ENCODE measurements around the gene TMEM163.

Gene TMEM163

GRCh38 chr2:134416018-134416417, 302.8 kb downstream of the TMEM163 start:
- CTCF ChIA-PET = interaction anchor here (0.7 kb wide), 2 partner anchors 30 to 100 kb away, joined by 3 read pairs; no protein-coding TSS in a partner anchor
- peaks cover 0 to 6% of the 10 kb centered on the region in 2 experiments; a peak in 2 of 3 replicates for H3K36me3 ChIP-seq (ENCODE audit: control insufficient read depth in 2 of 2, insufficient read depth in 1 of 2, low read length in 2 of 2)
- H3K27ac ChIP-seq (ENCODE audit: extremely low read depth, low read depth, low read length) = no peak overlapping the region
- no peak overlapping the region for H3K4me3 ChIP-seq (ENCODE audit: low read depth, low read length)
- TF ChIP-seq FEZF1 (tag by site-specific recombination; IDR thresholded peaks at IDR 0.05) (no peak), ZNF354C (tag by site-specific recombination; IDR thresholded peaks at IDR 0.05; ENCODE audit: borderline replicate concordance, low read depth) (no peak), ZNF169 (tag by site-specific recombination; IDR thresholded peaks at IDR 0.05) (no peak)
- POLR2A ChIA-PET = no interaction called here
- peaks cover 3% of the 10 kb centered on the region; the same call in 1 of the 2 replicates for H3K4me1 ChIP-seq (ENCODE audit: control insufficient read depth, insufficient read depth, low read length)
- no peaks in the 10 kb centered on the region for H3K9me3 ChIP-seq (ENCODE audit: control insufficient read depth, insufficient read depth, low read depth, low read length)

- Histone ChIP-seq H3K36me3 (ENCODE audit: control insufficient read depth in 2 of 2, insufficient read depth in 1 of 2, low read length in 2 of 2) (peaks cover 0 to 6% of the 10 kb centered on the region in 2 experiments; a peak in 2 of 3 replicates), H3K4me3 (ENCODE audit: low read depth, low read length) (no peak overlapping the region), H3K27ac (ENCODE audit: extremely low read depth, low read depth, low read length) (no peak overlapping the region), H3K9me3 (ENCODE audit: control insufficient read depth, insufficient read depth, low read depth, low read length) (no peaks in the 10 kb centered on the region), H3K4me1 (ENCODE audit: control insufficient read depth, insufficient read depth, low read length) (peaks cover 6% of the 10 kb centered on the region)
- TF ChIP-seq ZNF148 (tag by site-specific recombination; IDR thresholded peaks at IDR 0.05; ENCODE audit: borderline replicate concordance) (no peak), ZNF521 (tag by site-specific recombination; IDR thresholded peaks at IDR 0.05) (no peak), ZNF112 (tag by site-specific recombination; IDR thresholded peaks at IDR 0.05) (no peak), GLI2 (tag by site-specific recombination; IDR thresholded peaks at IDR 0.05; ENCODE audit: borderline replicate concordance, low read depth) (no peak), GLIS1 (tag by site-specific recombination; IDR thresholded peaks at IDR 0.05) (no peak), ZNF837 (tag by site-specific recombination; IDR thresholded peaks at IDR 0.05) (no peak), ZNF175 (tag by site-specific recombination; IDR thresholded peaks at IDR 0.05) (no peak), ZBTB44 (tag by site-specific recombination; IDR thresholded peaks at IDR 0.05) (no peak), EGR2 (tag by site-specific recombination; IDR thresholded peaks at IDR 0.05; ENCODE audit: low read depth) (no peak), ZNF416 (tag by site-specific recombination; IDR thresholded peaks at IDR 0.05) (no peak), ZSCAN16 (tag by site-specific recombination; IDR thresholded peaks at IDR 0.05) (no peak), ZNF133 (tag by site-specific recombination; IDR thresholded peaks at IDR 0.05) (no peak), ZIC2 (tag by site-specific recombination; IDR thresholded peaks at IDR 0.05) (no peak), ZNF223 (tag by site-specific recombination; IDR thresholded peaks at IDR 0.05) (no peak)
- CTCF ChIA-PET = interaction anchor here (3.2 to 4.4 kb wide), 2 partner anchors 37 to 296 kb away, joined by 15 to 69 read pairs; no protein-coding TSS in a partner anchor
- POLR2A ChIA-PET = no interaction called here
Measured at GRCh38 chr2:134413912-134414311, 304.9 kb downstream of the TMEM163 start.

- H3K9me3 ChIP-seq (ENCODE audit: control insufficient read depth, insufficient read depth, low read depth, low read length) = no peaks in the 10 kb centered on the region
- TF ChIP-seq ZBTB21 (tag by site-specific recombination; IDR thresholded peaks at IDR 0.05) (no peak), ZNF830 (tag by site-specific recombination; IDR thresholded peaks at IDR 0.05; ENCODE audit: low read depth) (no peak), ZNF169 (tag by site-specific recombination; IDR thresholded peaks at IDR 0.05) (no peak), ZNF792 (tag by site-specific recombination; IDR thresholded peaks at IDR 0.05) (no peak), ZNF366 (tag by site-specific recombination; conservative IDR thresholded peaks at IDR 0.05) (no peak), ZNF660 (tag by site-specific recombination; IDR thresholded peaks at IDR 0.05) (no peak), ZNF335 (tag by site-specific recombination; conservative IDR thresholded peaks at IDR 0.05) (no peak), HOXA7 (CRISPR knock-in tag; IDR thresholded peaks at IDR 0.05; ENCODE audit: borderline replicate concordance) (no peak), ZNF18 (tag by site-specific recombination; IDR thresholded peaks at IDR 0.05) (no peak), ZNF146 (tag by site-specific recombination; IDR thresholded peaks at IDR 0.05) (no peak), TRIM28 (IDR thresholded peaks at IDR 0.05; ENCODE audit: borderline replicate concordance, low read length) (no peak), OVOL3 (tag by site-specific recombination; IDR thresholded peaks at IDR 0.05) (no peak)
- CTCF ChIA-PET = interaction anchor here (0.6 to 4.4 kb wide), 4 partner anchors 37 to 295 kb away, joined by 3 to 69 read pairs (median 9); no protein-coding TSS in a partner anchor
- H3K4me3 ChIP-seq (ENCODE audit: low read depth, low read length) = no peak overlapping the region
- peaks cover 11% of the 10 kb centered on the region for H3K4me1 ChIP-seq (ENCODE audit: control insufficient read depth, insufficient read depth, low read length)
- POLR2A ChIA-PET = no interaction called here
- H3K36me3 ChIP-seq (ENCODE audit: control insufficient read depth in 2 of 2, insufficient read depth in 1 of 2, low read length in 2 of 2) = peaks cover 0 to 6% of the 10 kb centered on the region in 2 experiments; a peak in 2 of 3 replicates
- no peak overlapping the region for H3K27ac ChIP-seq (ENCODE audit: extremely low read depth, low read depth, low read length)
Measured at GRCh38 chr2:134413430-134413829, 305.4 kb downstream of the TMEM163 start.
